Measurements from ENCODE around the gene NAALADL2. TPM values are rescaled to one million over a fixed set of nuclear protein-coding genes. Genes with fewer than 3 reads are reported as not detected.
A peak's percentile ranks its signal among the peaks of the same experiment; 100 is the strongest.
"Not testable (repeated sequence)": the region's sequence is repeated elsewhere in the genome, so short reads cannot be mapped to it uniquely, and the experiment has no call there.

NAALADL2 gene
- polyA plus RNA-seq, 1 donor = 5.9 TPM

DNA sequence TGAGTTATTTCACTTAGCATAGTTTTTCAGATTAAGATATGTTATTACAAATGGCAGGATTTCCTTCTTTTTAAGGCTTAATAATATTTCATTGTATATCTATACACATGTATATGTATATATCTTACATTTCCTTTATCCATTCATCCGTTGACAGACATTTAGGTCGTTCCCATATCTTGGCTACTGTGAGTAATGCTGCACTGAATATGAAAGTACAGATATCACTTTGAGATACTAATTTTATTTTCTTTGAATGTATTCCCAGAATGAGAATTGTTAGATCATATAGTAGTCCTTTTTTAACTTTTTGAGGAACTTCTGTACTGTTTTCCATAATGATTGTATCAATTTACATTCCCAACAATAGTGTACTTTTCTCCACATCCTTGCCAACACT is 270.4 kb downstream of the NAALADL2 start:
- DNase-seq (ENCODE audit: low read depth) = no peak

DNA sequence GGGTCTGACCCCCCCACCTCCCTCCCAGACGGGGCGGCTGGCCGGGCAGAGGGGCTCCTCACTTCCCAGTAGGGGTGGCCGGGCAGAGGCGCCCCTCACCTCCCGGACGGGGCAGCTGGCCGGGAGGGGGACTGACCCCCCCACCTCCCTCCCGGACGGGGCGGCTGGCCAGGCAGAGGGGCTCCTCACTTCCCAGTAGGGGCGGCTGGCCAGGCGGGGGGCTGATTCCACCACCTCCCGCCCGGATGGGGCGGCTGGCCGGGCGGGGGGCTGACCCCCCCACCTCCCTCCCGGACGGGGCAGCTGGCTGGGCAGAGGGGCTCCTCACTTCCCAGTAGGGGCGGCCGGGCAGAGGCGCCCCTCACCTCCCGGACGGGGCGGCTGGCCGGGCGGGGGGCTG is 272.7 kb downstream of the NAALADL2 start:
- not testable (repeated sequence) for DNase-seq (ENCODE audit: low read depth)

DNA sequence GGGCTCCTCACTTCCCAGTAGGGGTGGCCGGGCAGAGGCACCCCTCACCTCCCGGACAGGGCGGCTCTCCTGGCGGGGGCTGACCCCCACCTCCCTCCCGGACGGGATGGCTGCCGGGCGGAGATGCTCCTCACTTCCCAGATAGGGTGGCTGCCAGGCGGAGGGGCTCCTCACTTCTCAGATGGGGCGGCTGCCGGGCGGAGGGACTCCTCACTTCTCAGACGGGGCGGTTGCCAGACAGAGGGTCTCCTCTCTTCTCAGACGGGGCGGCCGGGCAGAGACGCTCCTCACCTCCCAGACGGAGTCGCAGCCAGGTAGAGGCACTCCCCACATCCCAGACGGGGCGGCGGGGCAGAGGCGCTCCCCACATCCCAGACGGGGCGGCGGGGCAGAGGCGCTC is 273.6 kb downstream of the NAALADL2 start:
- DNase-seq (ENCODE audit: low read depth) = not testable (repeated sequence)

DNA sequence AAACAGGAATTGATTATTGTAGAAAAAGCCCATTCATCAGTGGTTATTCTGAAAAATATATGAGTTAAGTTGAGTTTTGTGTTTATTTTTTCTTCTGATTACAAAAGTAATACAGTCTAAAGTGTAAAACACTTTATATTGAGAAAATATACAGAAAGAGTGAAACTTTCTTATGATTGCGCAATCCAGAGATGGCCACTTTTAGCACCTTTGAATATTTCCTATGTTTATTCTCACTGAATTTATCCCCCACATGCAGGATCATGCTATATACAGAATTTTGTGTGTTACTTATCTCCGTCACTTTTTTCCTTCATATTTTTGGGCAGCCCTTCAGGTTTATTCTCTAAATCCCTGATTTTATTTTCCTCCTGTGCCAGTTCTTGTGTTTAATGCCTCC is 285.2 kb downstream of the NAALADL2 start:
- no peak for DNase-seq (ENCODE audit: low read depth)

DNA sequence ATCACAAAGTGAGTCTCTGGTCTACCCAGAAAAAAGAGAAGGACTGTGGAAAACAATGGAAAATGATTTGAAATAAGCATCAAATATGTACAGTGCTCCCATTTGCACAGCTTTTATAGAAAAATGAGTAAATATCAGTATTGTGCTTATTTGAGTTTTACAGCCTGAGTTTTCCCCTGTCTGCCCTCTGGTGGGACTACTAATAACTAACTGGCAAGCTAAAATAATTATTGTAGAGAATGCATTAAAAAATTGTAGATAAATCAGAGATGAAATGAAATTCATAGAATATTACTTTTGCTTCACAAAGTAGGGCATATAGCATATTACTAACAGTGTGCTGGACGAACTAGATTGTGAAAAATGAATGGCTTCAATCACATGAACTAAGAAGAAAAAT is 287.1 kb downstream of the NAALADL2 start:
- no peak for DNase-seq (ENCODE audit: low read depth)

DNA sequence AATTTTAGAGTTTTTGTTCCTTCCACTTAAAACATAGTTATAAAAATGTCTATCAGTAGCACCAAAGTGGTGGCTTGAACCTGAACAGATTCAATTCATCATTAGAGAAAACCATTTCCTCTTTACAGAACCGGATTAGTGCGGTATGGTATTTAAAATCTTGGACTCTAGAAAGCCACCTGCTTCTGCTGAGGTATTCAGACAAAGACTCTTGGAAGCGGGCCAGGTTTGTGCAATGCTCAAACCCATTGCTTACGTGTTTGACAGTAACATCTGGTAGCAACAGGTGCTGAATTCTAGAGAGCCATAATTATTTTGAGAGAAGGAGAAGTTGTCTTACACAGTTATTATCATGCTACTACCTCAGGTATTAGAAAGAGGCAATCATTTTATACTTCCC is 290.5 kb downstream of the NAALADL2 start:
- no peak for DNase-seq (ENCODE audit: low read depth)

DNA sequence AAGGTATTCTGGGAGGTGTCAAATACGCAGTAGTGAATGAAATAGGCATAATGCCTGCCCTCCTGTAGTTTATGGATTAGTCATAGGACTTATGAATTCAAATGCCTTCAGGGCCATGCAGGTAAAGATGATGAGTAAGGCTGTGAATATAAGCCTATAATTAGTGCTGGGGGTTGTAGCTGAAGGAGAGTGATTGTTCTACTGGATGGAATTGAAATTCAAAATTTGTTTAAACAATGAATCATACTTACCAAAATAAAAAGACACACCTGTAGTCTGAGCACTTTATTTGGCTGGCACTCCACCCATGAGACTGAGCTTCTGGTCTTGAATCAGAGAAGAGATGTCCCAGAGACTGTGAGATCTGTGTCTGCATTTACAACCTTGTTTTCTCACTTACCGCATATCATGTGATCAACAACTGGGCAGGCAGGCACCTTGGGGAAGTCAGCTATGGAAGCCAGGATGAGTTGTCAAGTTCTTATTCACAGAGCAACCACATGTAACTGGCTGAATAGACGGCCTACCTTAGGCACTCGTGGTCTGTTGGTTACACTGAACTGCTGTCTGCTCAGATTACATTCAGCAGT is 291.8 kb downstream of the NAALADL2 start:
- DNase-seq (ENCODE audit: low read depth) = no peak

DNA sequence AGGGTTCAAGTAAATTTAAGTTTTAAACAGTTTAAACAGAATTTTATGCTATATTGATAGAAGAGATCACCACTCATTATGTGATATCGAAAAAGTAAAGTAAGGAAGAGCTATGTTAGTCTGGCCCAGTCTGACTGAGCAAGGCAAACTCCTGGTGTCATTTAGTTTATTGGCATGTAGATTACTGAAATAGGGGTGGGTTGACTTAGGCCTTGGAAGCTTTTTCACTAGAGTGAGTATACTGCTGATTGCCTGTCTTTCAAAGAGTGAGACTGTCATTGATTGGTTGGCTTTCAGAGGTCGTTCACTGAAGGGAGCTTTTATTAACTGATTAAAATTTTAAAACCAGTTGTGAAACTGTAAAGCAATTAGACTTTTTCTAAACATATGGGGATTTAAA is 294.5 kb downstream of the NAALADL2 start:
- no peak for DNase-seq (ENCODE audit: low read depth)

DNA sequence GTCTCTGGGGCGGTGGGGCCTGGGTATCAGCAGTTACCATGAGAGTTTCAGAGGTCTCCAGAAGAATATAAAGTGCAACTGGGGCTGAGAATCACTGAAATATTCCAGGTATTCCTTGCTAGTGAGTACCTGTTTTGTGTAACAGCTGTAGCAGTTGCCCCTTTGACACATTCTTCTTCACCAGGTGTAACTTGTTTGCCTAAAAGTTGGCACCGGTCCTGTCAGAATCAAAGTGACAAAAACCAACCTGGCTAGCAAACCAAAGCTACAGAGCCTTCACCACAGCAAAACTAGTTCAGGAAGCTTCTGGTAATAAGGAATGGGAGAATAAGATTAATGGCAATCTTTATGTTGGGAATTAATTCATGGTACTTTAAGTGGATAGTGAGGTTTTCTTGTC is 296.0 kb downstream of the NAALADL2 start:
- DNase-seq (ENCODE audit: low read depth) = no peak

DNA sequence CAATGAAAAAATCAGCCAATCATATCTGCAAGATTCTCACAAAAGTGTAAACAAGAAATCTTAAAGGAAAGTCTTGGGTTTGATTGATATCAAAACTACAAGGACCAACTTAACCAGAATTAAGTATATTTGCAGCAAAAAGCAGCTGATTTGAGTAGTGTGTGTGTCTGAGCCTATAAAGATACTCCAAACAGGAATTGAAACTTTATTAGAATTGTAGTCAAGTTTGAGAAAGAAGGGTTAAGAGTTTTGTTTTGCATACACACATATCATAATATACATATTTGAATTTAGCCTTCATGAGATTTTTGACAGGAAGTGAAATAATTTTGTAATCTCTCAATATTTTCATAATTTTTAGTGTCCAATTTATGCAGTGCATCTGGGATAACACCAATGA is 300.1 kb downstream of the NAALADL2 start:
- DNase-seq (ENCODE audit: low read depth) = no peak

DNA sequence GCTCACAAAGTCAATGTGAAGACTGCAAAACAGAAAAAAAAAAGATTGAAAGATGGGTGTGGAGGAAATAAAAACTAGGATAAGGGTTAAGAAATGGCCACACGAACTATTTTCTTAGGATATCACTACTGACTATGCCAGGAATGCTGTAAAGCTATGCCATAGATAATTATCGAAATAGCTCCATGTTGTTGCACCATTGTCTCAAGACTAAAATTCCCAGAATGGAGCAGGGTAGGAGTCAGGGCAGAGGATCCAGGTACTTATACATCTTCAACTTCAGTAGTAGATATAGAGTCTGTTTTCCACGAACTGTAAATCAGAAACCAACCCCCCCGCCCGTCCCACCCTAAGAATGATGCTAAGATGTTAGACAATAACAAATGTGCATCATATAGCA is 302.2 kb downstream of the NAALADL2 start:
- no peak for DNase-seq (ENCODE audit: low read depth)

DNA sequence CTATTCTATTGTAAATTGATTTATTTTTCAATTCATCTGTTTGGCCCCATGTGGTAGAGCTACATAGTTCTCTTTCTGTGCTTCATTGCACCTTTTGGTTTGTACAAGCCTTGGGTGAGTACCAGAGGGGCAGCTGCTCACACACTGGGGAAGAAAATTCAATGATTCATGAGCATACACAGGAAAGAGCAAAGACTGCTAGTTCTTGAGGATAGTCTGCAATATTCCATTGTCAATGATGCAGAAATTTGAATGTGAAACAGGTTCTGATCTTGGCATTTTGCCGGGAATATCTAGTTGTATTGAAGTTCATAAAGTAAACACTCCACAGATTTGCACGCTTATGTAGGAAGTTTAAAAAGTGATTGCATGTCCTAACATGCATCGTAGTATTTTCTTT is 304.6 kb downstream of the NAALADL2 start:
- peak; percentile 44 for DNase-seq (ENCODE audit: low read depth)

DNA sequence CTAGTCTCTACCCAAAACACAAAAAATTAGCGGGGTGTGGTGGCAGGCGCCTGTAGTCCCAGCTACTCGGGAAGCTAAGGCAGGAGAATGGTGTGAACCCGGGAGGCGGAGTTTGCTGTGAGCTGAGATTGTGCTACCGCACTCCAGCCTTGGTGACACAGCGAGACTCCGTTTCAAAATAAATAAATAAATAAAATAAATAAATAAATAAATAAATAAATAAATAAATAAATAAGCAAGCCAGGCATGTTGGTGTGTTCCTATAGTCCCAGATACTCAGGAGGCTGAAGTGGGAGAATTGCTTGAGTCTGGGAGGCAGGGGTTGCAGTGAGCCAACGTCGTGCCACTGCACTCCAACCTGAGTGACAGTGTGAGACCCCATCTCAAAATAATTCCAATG is 314.0 kb downstream of the NAALADL2 start:
- not testable (repeated sequence) for DNase-seq (ENCODE audit: low read depth)

DNA sequence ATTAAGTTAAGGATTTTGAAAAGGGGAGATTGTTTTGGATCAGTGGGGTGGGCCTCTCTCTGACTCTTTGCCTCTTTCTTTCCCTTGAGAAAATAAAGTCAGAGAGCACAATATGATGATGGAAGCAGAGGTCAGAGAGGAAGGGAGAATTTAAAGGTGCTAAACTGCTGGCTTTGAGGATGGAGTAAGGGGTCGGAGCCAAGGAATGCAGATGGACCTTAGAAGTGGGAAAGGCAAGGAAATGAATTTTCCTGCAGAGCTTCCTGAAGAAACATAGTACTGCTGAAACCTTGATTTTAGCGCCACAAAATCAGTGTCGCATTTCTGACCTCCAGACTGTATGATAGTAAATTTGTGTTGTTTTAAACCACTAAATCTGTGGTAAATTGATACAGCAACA is 317.4 kb downstream of the NAALADL2 start:
- DNase-seq (ENCODE audit: low read depth) = no peak

DNA sequence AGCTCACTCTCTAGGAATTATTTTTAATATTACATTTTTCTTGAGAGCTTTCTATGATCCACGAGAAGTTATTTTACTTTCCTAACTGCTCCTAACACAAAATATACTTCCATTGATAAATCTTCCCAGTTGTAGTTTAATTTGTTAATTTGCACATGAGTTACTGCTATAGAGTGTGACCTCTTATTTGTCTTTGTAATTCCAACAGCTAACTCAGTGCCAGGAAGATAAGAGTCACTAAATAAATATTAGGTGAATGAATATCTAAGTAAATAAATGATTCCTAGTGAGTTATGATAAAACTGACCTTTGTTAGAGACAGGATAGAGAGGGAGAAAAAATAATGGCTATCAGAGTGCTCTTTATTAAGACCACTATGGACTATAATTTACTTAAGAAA is 319.9 kb downstream of the NAALADL2 start:
- DNase-seq (ENCODE audit: low read depth) = no peak

DNA sequence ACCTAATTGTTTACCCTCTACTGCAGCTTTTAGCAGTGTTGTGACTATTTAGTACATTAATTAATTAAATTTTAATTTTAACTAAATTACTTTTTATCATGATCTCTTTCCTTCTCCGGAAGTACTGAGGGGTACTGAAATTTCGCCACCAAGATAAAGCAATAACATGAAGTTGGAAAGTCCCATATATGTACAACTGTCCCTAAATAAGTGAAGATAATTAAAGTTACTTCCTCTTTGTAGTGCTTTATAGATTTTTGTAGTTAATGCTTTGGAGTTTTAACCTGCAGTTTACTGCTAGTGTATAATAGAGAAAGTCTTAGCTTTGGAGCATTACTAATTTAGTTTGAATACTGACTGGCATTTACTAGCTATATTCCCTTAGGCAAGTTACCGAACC is 325.3 kb downstream of the NAALADL2 start:
- DNase-seq (ENCODE audit: low read depth) = no peak

DNA sequence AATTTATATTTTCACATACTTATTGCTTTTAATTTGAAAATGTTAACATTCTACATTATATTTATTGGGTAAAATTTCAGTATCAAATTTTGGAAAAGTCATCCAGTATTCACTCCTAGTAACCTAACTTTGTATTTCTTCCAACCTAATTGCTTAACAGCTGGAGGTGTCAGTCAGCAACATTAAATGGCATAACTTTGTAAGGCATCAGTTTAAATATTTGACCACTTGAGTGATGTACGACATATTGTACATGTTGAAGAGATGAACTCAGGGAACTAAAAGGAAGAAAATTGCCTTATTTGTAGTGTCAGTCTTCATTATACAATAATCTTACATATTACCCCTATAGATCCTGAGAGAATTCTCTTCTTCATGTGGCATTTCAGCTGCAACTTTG is 326.8 kb downstream of the NAALADL2 start:
- DNase-seq (ENCODE audit: low read depth) = no peak

DNA sequence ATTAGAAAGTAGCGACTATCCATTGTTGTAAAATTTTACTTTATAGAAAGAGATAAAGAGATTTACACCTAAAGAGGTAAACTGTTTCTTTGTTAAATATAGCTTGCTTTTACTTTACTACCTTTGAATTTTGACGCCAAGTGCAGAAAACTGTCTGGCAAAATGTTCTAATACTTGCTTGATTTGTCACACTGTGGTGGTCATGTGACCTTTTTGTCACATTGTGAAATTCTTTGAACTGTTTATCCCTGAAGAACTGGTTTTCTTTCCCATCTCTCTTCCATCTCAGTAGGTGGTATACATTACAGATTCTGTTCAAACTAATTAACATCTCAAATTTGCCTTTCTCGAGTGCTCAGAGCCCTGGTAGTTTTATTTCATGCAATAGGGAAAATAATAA is 327.4 kb downstream of the NAALADL2 start:
- no peak for DNase-seq (ENCODE audit: low read depth)

DNA sequence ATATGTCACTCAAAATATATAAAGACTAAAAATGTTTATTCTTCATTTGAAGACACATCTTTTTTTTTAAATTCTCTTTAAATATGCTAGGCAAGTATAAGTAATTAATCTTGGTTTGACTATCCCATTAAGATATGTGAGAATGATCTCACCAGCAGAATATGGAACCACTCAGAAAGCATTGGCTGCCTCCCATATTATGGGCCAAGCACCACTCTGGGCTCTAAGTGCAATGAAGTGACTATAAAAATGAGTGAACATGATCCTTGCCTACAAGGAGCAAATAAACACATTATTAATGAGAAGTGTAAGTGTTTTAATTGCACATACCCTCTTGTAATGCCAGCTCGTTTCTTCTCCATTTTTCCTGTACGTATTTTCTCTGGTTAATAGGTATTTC is 328.5 kb downstream of the NAALADL2 start:
- no peak for DNase-seq (ENCODE audit: low read depth)

DNA sequence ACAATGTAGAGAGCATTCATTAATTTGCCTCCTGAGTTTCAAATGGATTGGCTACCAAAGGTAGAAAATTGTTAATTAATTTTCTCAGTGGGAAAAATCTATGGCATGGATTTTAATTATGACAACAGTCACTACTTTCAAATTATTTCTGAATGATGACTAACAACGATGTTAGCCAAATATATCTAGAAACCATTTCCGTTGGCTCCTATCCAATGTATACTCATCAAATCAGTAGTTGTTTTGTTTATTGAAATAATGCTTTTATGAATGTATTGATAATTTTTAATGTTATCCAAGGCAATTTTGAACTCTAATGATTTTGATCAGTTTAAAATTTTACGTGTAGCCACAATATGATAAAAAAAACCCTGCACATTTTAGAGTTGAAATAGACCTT is 333.4 kb downstream of the NAALADL2 start:
- DNase-seq (ENCODE audit: low read depth) = no peak

DNA sequence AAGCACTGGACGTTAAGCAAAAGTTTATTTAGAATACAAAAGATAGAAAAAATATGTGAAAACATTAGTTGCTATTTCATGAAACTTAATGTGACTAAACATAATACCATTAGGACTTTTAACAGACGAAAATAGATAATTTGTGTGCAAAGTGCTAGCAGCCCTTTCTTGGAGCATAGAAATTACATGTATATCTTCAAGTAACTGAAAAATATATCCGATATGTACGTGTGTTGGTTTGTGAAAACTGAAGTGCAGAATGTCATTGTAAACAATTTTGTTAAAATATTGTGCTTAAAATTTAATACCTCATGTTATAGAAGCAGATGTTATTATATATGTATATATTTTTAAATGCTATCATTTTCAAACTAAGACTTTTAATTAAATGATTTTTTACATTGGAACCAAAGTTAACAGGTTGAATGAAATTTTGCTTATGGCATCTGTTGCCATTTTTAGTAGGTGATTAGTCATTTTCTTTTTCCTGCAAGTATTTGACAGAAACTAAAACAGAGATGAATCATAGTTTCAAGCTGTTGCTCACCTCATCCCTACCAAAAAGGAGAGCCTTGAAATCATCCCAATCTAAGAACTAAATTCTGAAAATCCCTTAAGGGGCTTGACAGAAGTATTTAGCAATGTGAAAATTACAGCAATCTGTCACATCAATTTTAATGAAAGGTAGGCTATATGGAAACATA is 334.8 kb downstream of the NAALADL2 start:
- no peak for DNase-seq (ENCODE audit: low read depth)

DNA sequence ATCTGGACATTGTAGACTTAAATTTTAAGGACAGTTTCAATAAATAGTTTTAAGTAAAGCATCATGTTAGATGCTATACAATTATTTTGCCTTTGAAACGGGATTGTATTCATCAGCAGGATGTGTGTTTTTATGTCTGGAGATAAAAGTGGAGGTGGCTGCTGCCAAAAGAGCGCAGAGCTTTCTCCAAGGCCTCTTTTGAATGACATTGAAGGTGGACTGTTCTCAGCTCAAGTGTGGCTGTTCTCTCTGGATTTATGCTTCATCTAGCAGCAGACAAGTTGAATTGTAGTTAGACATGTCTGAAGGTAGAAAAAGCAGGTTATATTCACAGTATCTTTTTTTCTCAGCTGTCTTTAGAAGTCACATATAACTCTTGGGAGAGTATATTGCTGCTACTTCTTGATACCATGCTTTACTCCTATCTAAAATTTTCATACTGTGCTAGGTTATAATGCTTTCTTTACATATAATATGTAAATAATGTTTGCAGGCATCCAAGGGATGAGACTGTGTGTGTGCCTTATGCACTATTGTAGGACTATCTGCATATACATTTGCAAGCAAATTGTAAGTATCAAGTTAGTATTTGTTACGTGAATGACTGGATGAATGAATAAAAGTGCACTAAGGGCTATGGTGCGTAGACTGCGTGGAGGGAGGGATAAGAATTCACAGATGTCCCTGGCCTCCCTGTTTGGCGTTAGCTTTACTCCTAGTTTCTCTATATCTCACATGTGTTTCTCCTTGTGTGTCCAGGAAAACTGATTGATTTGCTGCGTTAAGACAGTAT is 340.1 kb downstream of the NAALADL2 start:
- no peak for DNase-seq (ENCODE audit: low read depth)

DNA sequence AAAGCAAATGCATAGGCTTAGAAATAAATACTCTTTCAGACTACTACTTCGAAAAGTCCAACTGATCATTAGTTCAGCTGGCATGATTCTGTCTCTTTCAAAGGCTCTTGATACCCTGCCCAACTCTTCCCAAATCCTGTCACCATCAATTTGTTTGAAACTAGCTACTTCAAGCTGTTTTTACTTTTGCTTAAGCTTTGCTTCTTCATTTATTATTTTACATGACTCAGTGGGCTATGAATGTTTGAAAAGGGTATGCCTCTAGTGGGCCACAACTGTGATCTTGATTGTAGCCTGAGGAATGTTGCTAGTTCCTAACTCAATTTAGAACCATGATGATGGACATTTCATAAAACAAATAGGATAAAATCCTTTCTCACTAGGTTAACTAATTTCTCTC is 340.8 kb downstream of the NAALADL2 start:
- DNase-seq (ENCODE audit: low read depth) = no peak

All from forelimb muscle (tissue), 1 donor.